ENCODE data around the gene NMD3.
"Not testable (repeated sequence)": the region's sequence is repeated elsewhere in the genome, so short reads cannot be mapped to it uniquely, and the experiment has no call there.

The NMD3 gene

GRCh38 chr3:161275919-161276318 is 54.8 kb downstream of the NMD3 start:
- DNase-seq (ENCODE audit: low spot score) = no peak

DNA sequence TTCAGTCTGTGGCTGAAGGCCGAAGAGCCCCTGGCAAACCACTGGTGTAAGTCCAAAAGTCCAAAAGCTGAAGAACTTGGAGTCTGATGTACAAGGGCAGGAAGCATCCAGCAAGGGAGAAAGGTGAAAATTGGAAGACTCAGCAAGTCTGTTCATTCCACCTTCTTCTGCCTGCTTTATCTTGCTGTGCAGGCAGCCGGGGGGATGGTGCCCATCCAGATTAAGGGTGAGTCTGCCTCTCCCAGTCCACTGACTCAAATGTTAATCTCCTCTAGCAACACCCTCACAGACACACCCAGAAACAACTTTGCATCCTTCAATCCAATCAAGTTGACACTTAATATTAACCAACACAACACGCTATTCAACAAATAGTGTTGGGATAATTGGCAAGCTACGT is 61.3 kb downstream of the NMD3 start:
- not testable (repeated sequence) for DNase-seq (ENCODE audit: low spot score)

DNA sequence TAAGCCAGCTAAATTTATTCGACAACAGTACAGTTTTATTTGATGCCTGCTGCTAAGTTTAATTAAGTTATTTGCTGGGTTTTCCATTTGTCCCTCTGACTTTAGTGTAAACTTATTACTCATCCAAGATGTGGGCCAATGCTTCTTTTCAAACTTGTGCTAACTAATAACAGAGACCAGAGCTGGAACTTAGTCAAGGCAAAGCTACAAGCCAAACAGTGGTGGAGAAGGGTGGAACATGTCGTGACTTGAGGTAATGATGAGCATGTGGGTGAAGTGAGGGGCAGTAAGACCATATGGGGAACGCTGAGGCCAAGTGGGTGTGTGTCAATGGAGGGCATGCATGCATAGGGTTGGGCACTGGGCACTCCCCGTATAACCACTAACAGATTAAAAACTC is 63.9 kb downstream of the NMD3 start:
- no peak for DNase-seq (ENCODE audit: low spot score)

GRCh38 chr3:161289174-161289573 is 68.1 kb downstream of the NMD3 start:
- DNase-seq (ENCODE audit: low spot score) = no peak

- no peak for DNase-seq (ENCODE audit: low spot score)
These were observed 70.2 kb downstream of the NMD3 start for GRCh38 chr3:161291191-161291901.

DNA sequence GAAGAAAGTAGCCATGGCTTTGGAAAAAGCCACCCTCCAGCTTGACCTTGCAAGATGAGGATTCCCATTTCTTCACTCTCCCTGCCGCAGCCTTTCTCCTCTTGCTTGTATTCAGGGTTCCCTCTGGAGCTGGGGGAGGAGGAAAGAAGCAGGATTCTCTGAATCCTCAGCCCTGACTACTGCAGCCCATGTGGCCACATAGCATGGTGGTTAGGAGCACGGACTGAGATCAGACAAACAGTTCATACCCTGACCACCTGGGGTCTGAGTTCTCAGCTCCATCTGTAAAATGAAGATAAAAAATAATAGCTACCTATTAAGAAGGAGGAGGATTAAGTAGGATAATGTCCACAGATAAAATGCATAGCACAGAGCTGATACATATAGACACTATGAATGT is 72.3 kb downstream of the NMD3 start:
- DNase-seq (ENCODE audit: low spot score) = no peak

DNA sequence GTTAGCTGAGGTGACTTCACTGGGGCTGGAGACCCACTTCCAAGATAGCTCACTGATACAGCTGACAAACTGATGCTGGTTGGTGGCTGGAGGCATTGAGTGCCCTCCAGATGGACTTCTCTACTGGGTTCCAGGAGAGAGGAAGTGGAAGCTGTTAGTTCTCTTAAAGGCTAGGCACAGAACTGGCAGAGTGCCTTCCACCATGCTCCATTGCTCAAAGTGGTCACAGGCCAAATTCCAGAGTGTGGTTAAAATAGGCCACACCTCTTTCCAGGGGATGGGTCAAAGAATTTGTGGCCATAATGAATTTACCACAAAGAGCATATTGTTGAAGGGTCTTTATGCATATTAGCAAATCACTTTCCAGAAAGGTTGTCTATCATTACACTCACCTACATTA is 74.2 kb downstream of the NMD3 start:
- no peak for DNase-seq (ENCODE audit: low spot score)

DNA sequence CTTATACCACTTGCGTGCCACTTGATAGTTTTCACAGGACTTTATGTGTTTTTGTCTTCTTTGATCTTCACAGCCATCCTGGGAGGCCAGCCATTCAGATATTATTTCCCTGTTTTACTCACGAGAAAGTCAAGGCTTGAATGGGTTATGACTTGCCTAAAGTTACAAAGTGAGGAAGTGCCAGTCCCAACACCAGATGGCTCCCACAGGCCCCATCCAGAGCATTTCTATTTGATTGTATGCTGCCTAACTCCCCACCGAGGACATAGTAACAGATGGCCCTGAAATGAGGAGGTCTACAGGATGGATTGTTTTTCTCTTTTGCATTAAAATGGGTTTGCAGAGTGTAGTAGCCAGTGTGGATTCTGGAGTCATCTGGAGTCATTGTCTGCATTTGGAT is 75.7 kb downstream of the NMD3 start:
- DNase-seq (ENCODE audit: low spot score) = no peak

Small RNA genes lying within 50 kb of the gene (small RNA-seq; reads per million reads assigned to genes)
- gene AC108738.1 = 0 to 0.03 reads per million in 2 experiments

Data from SK-N-DZ (cell line).